Activated gamma-delta T cell (primary cell): ENCODE results near the gene EGF.

ENCODE experiments used
- DNase-seq: peaks from one replicate; lab custom pipeline; 2025; lab: John Stamatoyannopoulos, UW

Gene EGF

GRCh38 chr4:109996526-109996925 lies 83.8 kb downstream of the EGF start:
- no peak for DNase-seq

- no peak for DNase-seq
Measured at GRCh38 chr4:109998867-109999584, 86.3 kb downstream of the EGF start.

- no peak for DNase-seq
Measured at GRCh38 chr4:109999585-109999912, 86.9 kb downstream of the EGF start.

GRCh38 chr4:110002326-110002725 lies 89.6 kb downstream of the EGF start:
- no peak for DNase-seq

GRCh38 chr4:110003401-110004187 lies 90.9 kb downstream of the EGF start:
- DNase-seq = no peak

- DNase-seq = no peak
Measured at GRCh38 chr4:110004556-110004955, 91.9 kb downstream of the EGF start.

GRCh38 chr4:110005461-110006056 lies 92.9 kb downstream of the EGF start:
- DNase-seq = no peak

- DNase-seq = no peak
Measured at GRCh38 chr4:110007217-110007616, 94.5 kb downstream of the EGF start.

- no peak for DNase-seq
Measured at GRCh38 chr4:110008540-110008939, 95.9 kb downstream of the EGF start.

GRCh38 chr4:110009550-110009949 lies 96.9 kb downstream of the EGF start:
- DNase-seq = no peak

GRCh38 chr4:110010797-110011196 lies 98.1 kb downstream of the EGF start:
- no peak for DNase-seq

- no peak for DNase-seq
Measured at GRCh38 chr4:110012917-110013316, 100.2 kb downstream of the EGF start.

- no peak for DNase-seq
Measured at GRCh38 chr4:110014233-110014632, 101.5 kb downstream of the EGF start.

- DNase-seq = no peak
Measured at GRCh38 chr4:110019153-110019552, 106.5 kb downstream of the EGF start.

GRCh38 chr4:110020139-110020538 lies 107.5 kb downstream of the EGF start:
- DNase-seq = no peak

- no peak for DNase-seq
Measured at GRCh38 chr4:110020646-110021443, 108.2 kb downstream of the EGF start.

- no peak for DNase-seq
Measured at GRCh38 chr4:110022457-110022856, 109.8 kb downstream of the EGF start.

- no peak for DNase-seq
Measured at GRCh38 chr4:110025056-110025455, 112.4 kb downstream of the EGF start.

GRCh38 chr4:110025718-110026117 lies 113.0 kb downstream of the EGF start:
- no peak for DNase-seq

- no peak for DNase-seq
Measured at GRCh38 chr4:110032603-110033002, 119.9 kb downstream of the EGF start.

GRCh38 chr4:110033355-110034025 lies 120.8 kb downstream of the EGF start:
- DNase-seq = no peak

- no peak for DNase-seq
Measured at GRCh38 chr4:110034026-110034393, 121.3 kb downstream of the EGF start.
